Peyer's patch (tissue), 4 donors: Measurements from ENCODE around the gene UQCRQ. TPM values are rescaled to one million over a fixed set of nuclear protein-coding genes. Genes with fewer than 3 reads are reported as not detected.
"Not testable (repeated sequence)": the region's sequence is repeated elsewhere in the genome, so short reads cannot be mapped to it uniquely, and the experiment has no call there.

Source experiments
- DNase-seq, 3 donors: peaks; one replicate each; pipeline ENCODE4 v3.0.0-alpha.2; 2017 to 2019
- H3K27ac ChIP-seq, 4 donors: fragments of 200-600 bp; sonication (generic); one replicate each; pipeline ENCODE4 v1.5.1; 2016 to 2019
- H3K27me3 ChIP-seq, 2 donors: fragments of 200-600 bp; sonication (generic); one replicate each; pipeline ENCODE4 v1.5.1; 2019
- H3K36me3 ChIP-seq, 3 donors: fragments of 200-600 bp; sonication (generic); one replicate each; pipeline ENCODE4 v1.5.1; 2016 to 2019
- H3K4me1 ChIP-seq, 4 donors: fragments of 200-600 bp; sonication (generic); one replicate each; pipeline ENCODE4 v1.5.1; 2016 to 2019
- H3K4me3 ChIP-seq, 4 donors: fragments of 200-600 bp; sonication (generic); 1 replicate in 3 of 4; 2 replicates in 1 of 4; pipeline ENCODE4 v1.5.1; 2016 to 2019; ENCODE audit warnings: mild to moderate bottlenecking in 1 of 4
- H3K9me3 ChIP-seq, 4 donors: fragments of 200-600 bp; sonication (generic); one replicate each; pipeline ENCODE4 v1.5.1; 2016 to 2019; ENCODE audit warnings: mild to moderate bottlenecking in 1 of 4
- CTCF ChIP-seq, 6 experiments: fragments of 450-650 bp in 4 of 6; fragments of 200-600 bp in 2 of 6; sonication (generic) in 1 of 6; IDR thresholded peaks; one replicate each; pipeline ENCODE4 v1.5.1; 2017 to 2019; ENCODE audit warnings: antibody characterized with exemption in 6 of 6, mild to moderate bottlenecking in 3 of 6, moderate library complexity in 1 of 6
- POLR2A ChIP-seq, 2 donors: fragments of 450-650 bp; IDR thresholded peaks; one replicate each; pipeline ENCODE4 v1.5.1; 2017; ENCODE audit warnings: antibody characterized with exemption in 2 of 2, mild to moderate bottlenecking in 2 of 2, moderate library complexity in 2 of 2
- total RNA-seq, 4 donors: library from RNA; depleted of rRNA; stranded (reverse); fragments of >200 nt; gene quantifications; one replicate each; pipeline ENCODE4 v1.1.0, GENCODE V29; 2016

The UQCRQ gene
- total RNA-seq, 4 donors from 2014 or later = 71.8 to 366 (median 196) TPM

- no peak for TF ChIP-seq POLR2A (IDR thresholded peaks at IDR 0.05)
- no peak for TF ChIP-seq CTCF (IDR thresholded peaks at IDR 0.05)
- H3K9me3 ChIP-seq = no peaks in the 10 kb centered on the region
- no peak overlapping the region for H3K4me3 ChIP-seq
- no peak for DNase-seq
- no peak overlapping the region for H3K27ac ChIP-seq
- H3K27me3 ChIP-seq = no peaks in the 10 kb centered on the region
- no peaks in the 10 kb centered on the region for H3K4me1 ChIP-seq
- H3K36me3 ChIP-seq = no peaks in the 10 kb centered on the region
Observed at GRCh38 chr5:132853790-132854189, 12.7 kb upstream of the UQCRQ start.

GRCh38 chr5:132854301-132854700, 12.1 kb upstream of the UQCRQ start:
- Histone ChIP-seq H3K27me3 (no peaks in the 10 kb centered on the region), H3K9me3 (no peaks in the 10 kb centered on the region), H3K36me3 (no peaks in the 10 kb centered on the region), H3K27ac (no peak overlapping the region), H3K4me1 (no peaks in the 10 kb centered on the region), H3K4me3 (no peak overlapping the region)
- DNase-seq = no peak
- TF ChIP-seq POLR2A (IDR thresholded peaks at IDR 0.05) = no peak
- TF ChIP-seq CTCF (IDR thresholded peaks at IDR 0.05) = no peak

GRCh38 chr5:132854992-132855391, 11.4 kb upstream of the UQCRQ start:
- not testable (repeated sequence) for H3K27me3 ChIP-seq, H3K27ac ChIP-seq, H3K4me3 ChIP-seq, H3K4me1 ChIP-seq, H3K9me3 ChIP-seq, H3K36me3 ChIP-seq, DNase-seq

- Histone ChIP-seq H3K4me3 (no peak overlapping the region), H3K27me3 (no peaks in the 10 kb centered on the region), H3K27ac (no peak overlapping the region), H3K4me1 (no peaks in the 10 kb centered on the region), H3K9me3 (no peaks in the 10 kb centered on the region), H3K36me3 (no peaks in the 10 kb centered on the region)
- TF ChIP-seq CTCF (IDR thresholded peaks at IDR 0.05) (no peak), POLR2A (IDR thresholded peaks at IDR 0.05) (no peak)
- DNase-seq = no peak
Observed at GRCh38 chr5:132856011-132856410, 10.4 kb upstream of the UQCRQ start.

GRCh38 chr5:132859889-132860437, 6.5 kb upstream of the UQCRQ start:
- no peaks in the 10 kb centered on the region for H3K9me3 ChIP-seq

GRCh38 chr5:132860742-132861141, 5.7 kb upstream of the UQCRQ start:
- no peaks in the 10 kb centered on the region for H3K9me3 ChIP-seq
- H3K27ac ChIP-seq = no peak overlapping the region
- no peaks in the 10 kb centered on the region for H3K36me3 ChIP-seq
- H3K27me3 ChIP-seq = no peaks in the 10 kb centered on the region
- no peak for TF ChIP-seq POLR2A (IDR thresholded peaks at IDR 0.05)
- no peak for TF ChIP-seq CTCF (IDR thresholded peaks at IDR 0.05)
- DNase-seq = no peak
- peaks cover 0 to 4% (median 0%) of the 10 kb centered on the region in 4 donors for H3K4me1 ChIP-seq
- H3K4me3 ChIP-seq = no peak overlapping the region

More at GRCh38 chr5:132859889-132860437, 6.5 kb upstream of the UQCRQ start:
- Histone ChIP-seq H3K4me3 (no peak overlapping the region), H3K4me1 (no peaks in the 10 kb centered on the region), H3K27me3 (no peaks in the 10 kb centered on the region), H3K27ac (no peak overlapping the region), H3K36me3 (no peaks in the 10 kb centered on the region)
- TF ChIP-seq POLR2A (IDR thresholded peaks at IDR 0.05) (no peak), CTCF (IDR thresholded peaks at IDR 0.05) (no peak)
- DNase-seq = no peak
